Psoas muscle (tissue), 8 donors: ENCODE measurements around the gene GPR68. TPM values are rescaled to one million over a fixed set of nuclear protein-coding genes. Genes with fewer than 3 reads are reported as not detected.

ENCODE experiments used
- ATAC-seq, 4 donors: fragments of 200-7000 bp; cut with Tn5 transposase; one replicate each; pipeline ENCODE4 v1.9.1; 2020; ENCODE audit warnings: moderate library complexity in 3 of 4, mild to moderate bottlenecking in 2 of 4
- DNase-seq, 2 donors: peaks; one replicate each; pipeline ENCODE4 v3.0.0-alpha.2; 2020
- H3K27ac ChIP-seq: fragments of 200-600 bp; one replicate; pipeline ENCODE4 v1.8.0; 2022
- H3K27me3 ChIP-seq, 3 donors: fragments of 200-600 bp in 1 of 3; one replicate each; pipeline versions ENCODE4 v1.6.1 to v1.8.0; 2013 to 2022; ENCODE audit warnings: low read length in 2 of 3, mild to moderate bottlenecking in 2 of 3, moderate library complexity in 1 of 3; ENCODE audit not compliant: insufficient read depth in 3 of 3
- H3K36me3 ChIP-seq, 2 donors: fragments of 200-600 bp in 1 of 2; one replicate each; pipeline versions ENCODE4 v1.6.1 to v1.8.0; 2013 to 2022; ENCODE audit warnings: low read depth in 1 of 2, mild to moderate bottlenecking in 1 of 2, moderate library complexity in 1 of 2; ENCODE audit not compliant: insufficient read depth in 1 of 2
- H3K4me1 ChIP-seq: fragments of 200-600 bp; one replicate; pipeline ENCODE4 v1.8.0; 2022
- H3K4me3 ChIP-seq: fragments of 200-600 bp; one replicate; pipeline ENCODE4 v1.8.0; 2022; ENCODE audit warnings: mild to moderate bottlenecking
- H3K9me3 ChIP-seq: fragments of 200-600 bp; one replicate; pipeline ENCODE4 v1.8.0; 2022
- CTCF ChIP-seq: fragments of 200-600 bp; IDR thresholded peaks from one replicate; pipeline ENCODE4 v1.8.0; 2022; ENCODE audit warnings: antibody characterized with exemption
- WGBS, 3 donors: extraction: QIAGEN DNeasy Blood & Tissue Kit; methylation state at CpG; one replicate each; pipeline versions ENCODE4 v1.1.6 to v1.1.7; 2013; 5-methylcytosine and 5-hydroxymethylcytosine counted together
- intact Hi-C, 2 donors: fragments of 100-400 bp; cut with DNase I; formaldehyde crosslinking; loops; one replicate each; pipeline versions ENCODE4 v1.11.0 to v1.14.2; 2022
- polyA plus RNA-seq, 3 donors: library from polyadenylated mRNA; stranded (reverse); fragments of 200-250 nt; gene quantifications; one replicate each; pipeline ENCODE4 v1.2.3, GENCODE V29; 2013
- total RNA-seq, 4 donors: library from RNA; stranded (reverse); fragmentation: NEBNext Ultra II Directional in 2 of 4; extraction: Animal tissue kit (Norgen Biotek cat#: 25700) in 2 of 4; gene quantifications; one replicate each; pipeline versions ENCODE4 v1.2.1 to v1.2.4, GENCODE V29; 2021 to 2023
- donor health status: healthy with polysubstance abuse.
- donor health status: DM: no; HTN: no; CAD: no; lungs with moderate emphysema.
- donor health status: Bipolar disorder and iron deficiency.
- donor health status: healthy.
- donor health status: DM: yes; HTN: yes; CAD: no.
- donor health status: DM: no; HTN: no; CAD: no.
- donor health status: DM: no; HTN: no; CAD: no.
- donor health status: DM: yes; HTN: yes; CAD: no.

The GPR68 gene
- total and polyA plus RNA-seq, 7 donors, result 0.03 to 0.27 (median 0.16) TPM; not detected in 1

GRCh38 chr14:91264151-91265150 is 19.9 kb upstream of the GPR68 start:
- Histone ChIP-seq H3K4me1 (peaks cover 3% of the 10 kb centered on the region), H3K27me3 (peaks cover 0 to 40% (median 2%) of the 10 kb centered on the region in 3 donors), H3K27ac (no peak overlapping the region), H3K4me3 (peak overlapping the region; percentile 48), H3K36me3 (no peaks in the 10 kb centered on the region), H3K9me3 (peaks cover 5% of the 10 kb centered on the region)
- WGBS, 3 donors, result 11 to 14% (median 11%) methylated on average over 59 to 69 of the region's 69 CpGs
- peak; percentile 37 to 43 for DNase-seq
- no peak for TF ChIP-seq CTCF
- intact Hi-C loops, result no loop called here
- ATAC-seq, result peak in 3 of 4 donors; percentile 28 to 39 (median 33)

GRCh38 chr14:91263329-91263728 is 18.8 kb upstream of the GPR68 start:
- no peak for ATAC-seq
- WGBS, 3 donors, result 98% methylated on average over 2 of the region's 2 CpGs
- Histone ChIP-seq H3K9me3 (peaks cover 5% of the 10 kb centered on the region), H3K4me3 (no peak overlapping the region), H3K27me3 (peaks cover 0 to 42% (median 5%) of the 10 kb centered on the region in 3 donors), H3K36me3 (no peaks in the 10 kb centered on the region), H3K4me1 (no peaks in the 10 kb centered on the region), H3K27ac (no peak overlapping the region)
- no peak for DNase-seq
- TF ChIP-seq CTCF, result no peak
- intact Hi-C loops, result no loop called here

GRCh38 chr14:91261986-91262549 is 17.6 kb upstream of the GPR68 start:
- H3K9me3 ChIP-seq, result peaks cover 5% of the 10 kb centered on the region
- WGBS, 3 donors, result 92 to 95% (median 93%) methylated on average over 11 of the region's 11 CpGs
- TF ChIP-seq CTCF, result no peak
- DNase-seq (no peak), ATAC-seq (no peak)
- no peaks in the 10 kb centered on the region for H3K4me1 ChIP-seq
- H3K4me3 ChIP-seq, result no peak overlapping the region
- intact Hi-C loops, result no loop called here
- no peak overlapping the region for H3K27ac ChIP-seq
- no peaks in the 10 kb centered on the region for H3K36me3 ChIP-seq
- H3K27me3 ChIP-seq, result peaks cover 0 to 46% (median 7%) of the 10 kb centered on the region in 3 donors

GRCh38 chr14:91261115-91261514 is 16.6 kb upstream of the GPR68 start:
- ATAC-seq (no peak), DNase-seq (no peak)
- no peak overlapping the region for H3K27ac ChIP-seq
- intact Hi-C loops, result no loop called here
- H3K4me3 ChIP-seq, result no peak overlapping the region
- peaks cover 0 to 46% (median 7%) of the 10 kb centered on the region in 3 donors for H3K27me3 ChIP-seq
- no peaks in the 10 kb centered on the region for H3K36me3 ChIP-seq
- 81 to 97% (median 95%) methylated on average over 5 of the region's 5 CpGs for WGBS, 3 donors
- no peak for TF ChIP-seq CTCF
- H3K4me1 ChIP-seq, result no peaks in the 10 kb centered on the region
- peaks cover 5% of the 10 kb centered on the region for H3K9me3 ChIP-seq
